Stimulated activated CD4-positive, alpha-beta T cell treated with anti-CD3 and anti-CD28 coated beads, TNF-alpha, amount 100 ng/mL, for 1 hour (primary cell): ENCODE data around the gene ZNF609.
"Not testable (repeated sequence)": the region's sequence is repeated elsewhere in the genome, so short reads cannot be mapped to it uniquely, and the experiment has no call there.

Experiments used
- DNase-seq, 3 donors: peaks; one replicate each; pipeline ENCODE4 v3.0.0-alpha.2; 2020; ENCODE audit warnings: low read depth in 3 of 3, low spot score in 1 of 3

The ZNF609 gene

DNA sequence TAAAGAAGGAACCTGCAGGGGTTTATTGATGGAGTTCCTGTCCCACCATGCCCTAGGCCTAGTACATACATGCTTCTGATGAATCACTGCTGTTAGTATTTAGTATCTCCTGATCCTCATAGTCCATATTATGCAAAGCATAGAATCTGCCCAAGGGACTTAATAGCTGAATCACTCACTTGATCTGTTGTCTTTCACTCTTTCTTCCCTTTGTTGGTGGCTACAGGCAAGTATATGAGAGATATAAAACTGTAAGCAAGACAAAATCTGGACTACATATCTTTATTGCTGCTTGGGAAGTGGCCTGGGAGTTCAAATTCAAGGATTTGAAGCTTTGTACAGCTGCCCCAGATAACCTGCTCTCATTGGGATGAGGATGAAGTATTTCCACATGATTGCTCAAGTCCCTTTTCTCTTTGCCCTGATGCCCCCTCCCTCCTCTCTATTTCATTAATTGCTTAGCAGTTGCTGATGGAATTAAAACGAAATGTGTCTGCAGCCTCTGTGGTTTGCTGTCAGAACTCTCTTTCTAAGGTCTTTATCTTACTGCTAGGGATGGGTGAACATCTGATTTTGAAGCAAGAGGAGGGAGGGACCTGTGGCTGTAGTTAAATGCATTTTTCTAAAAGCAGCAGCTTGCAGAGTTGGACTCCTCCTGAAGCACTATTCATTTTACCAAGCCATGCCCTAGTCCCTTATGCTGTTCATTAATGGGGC, 114.1 kb downstream of the ZNF609 start:
- DNase-seq, result no peak

DNA sequence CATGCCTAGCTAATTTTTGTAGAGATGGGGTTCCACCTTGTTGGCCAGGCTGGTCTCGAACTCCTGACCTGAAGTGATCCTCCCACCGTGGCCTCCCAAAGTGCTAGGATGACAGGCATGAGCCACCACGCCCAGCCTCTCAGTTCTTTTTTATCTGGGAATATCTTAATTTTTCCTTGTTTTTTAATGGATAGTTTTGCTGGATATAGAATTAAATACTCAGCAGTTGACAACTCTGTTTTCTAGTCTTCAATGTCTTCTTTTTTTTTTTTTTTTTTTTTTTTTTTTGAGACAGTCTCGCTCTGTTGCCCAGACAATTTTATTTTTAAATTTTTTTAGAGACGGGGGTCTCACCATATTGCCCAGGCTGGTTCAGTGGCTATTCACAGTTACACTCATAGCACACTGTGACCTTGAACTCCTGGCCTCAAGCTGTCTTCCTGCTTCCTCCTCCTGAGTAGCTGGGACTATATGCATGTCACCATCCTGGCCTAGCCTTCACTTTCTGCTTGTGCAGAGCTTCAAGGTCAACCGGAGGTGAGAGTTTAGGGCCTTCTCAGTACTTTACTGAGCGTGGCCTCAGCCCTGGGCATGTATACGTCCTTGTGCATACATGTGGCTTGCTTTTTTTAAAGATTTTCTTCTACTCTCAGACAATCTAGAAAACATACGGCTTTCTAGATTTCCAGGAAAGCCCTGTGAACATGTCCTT, 120.5 kb downstream of the ZNF609 start:
- DNase-seq, result no peak

GRCh38 chr15:64581408-64581761, 121.0 kb downstream of the ZNF609 start:
- no peak for DNase-seq

DNA sequence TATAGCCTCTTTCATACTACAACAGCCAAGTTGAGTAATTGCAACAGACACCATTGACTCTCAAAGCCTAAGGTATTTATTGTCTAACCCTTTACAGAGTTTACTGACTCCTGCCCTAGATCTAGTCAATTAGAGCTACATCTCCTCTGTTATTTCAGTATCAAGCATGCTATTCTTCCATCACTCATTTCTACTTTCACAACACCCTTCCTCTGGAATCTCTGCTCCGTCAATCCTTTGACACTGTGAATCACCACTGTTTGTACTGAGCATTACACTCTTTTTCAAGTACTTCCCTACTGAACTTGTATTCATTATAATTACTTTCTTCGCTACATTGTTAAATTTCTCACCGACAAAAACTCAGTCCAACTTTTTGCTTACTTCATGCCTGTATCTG, 121.8 kb downstream of the ZNF609 start:
- no peak for DNase-seq

- no peak for DNase-seq
Observed at GRCh38 chr15:64583519-64583918, 123.1 kb downstream of the ZNF609 start.

GRCh38 chr15:64583983-64584382, 123.6 kb downstream of the ZNF609 start:
- DNase-seq, result no peak

DNA sequence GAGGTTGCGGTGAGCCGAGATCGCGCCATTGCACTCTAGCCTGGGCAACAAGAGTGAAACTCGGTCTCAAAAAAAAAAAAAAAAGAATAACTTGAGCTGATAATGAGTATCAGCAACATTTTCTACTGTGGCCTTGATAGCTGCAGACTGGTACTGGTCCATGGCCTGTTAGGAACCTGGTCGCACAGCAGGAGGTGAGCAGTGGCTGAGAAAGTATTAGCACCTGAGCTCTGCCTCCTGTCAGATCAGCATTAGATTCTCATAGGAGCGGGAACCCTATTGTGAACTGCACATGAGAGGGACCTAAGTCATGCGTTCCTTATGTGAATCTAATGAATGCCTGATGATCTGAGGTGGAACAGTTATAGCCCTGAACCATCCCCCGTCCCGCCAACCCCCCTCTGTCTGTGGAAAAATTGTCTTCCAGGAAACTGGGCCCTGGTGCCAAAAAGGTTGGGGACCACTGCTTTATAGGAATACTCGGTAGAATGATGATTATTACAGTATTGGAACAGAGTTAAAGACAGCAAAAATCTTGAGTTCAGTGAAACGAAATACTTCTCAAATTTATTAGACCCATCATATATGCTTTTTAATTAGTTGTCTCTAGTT, 126.0 kb downstream of the ZNF609 start:
- no peak for DNase-seq

- DNase-seq, result no peak
Observed at GRCh38 chr15:64586984-64587383, 126.6 kb downstream of the ZNF609 start.

DNA sequence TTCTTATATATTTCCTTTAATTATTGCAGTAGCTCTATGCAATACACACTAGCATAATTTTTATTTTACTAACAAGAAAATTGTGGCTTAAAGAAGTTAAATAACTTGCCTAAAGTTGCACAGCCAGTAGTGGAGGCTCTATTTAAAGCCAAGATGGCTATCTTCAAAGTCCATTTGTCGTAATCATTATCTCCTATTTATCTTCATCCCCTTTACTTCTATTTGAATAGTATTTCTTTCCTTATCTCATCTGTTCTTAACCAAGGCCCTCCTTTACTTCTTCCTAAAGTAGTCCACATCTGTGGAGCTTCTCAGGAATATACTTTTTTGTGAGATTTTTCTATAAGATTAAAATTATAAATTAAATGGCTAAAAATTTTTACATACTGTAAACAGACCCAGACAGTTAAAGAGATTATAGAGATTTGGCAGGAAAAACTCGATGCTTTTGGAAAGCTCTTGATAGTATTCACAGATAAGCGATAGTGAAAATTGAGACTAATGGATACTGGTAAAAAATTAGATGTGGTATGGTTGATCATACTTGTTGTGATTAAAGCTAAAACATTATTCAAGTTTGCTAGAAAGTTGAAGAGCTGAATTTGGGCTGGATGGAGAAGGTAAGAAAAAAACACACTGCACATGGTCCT, 129.2 kb downstream of the ZNF609 start:
- DNase-seq, result no peak

DNA sequence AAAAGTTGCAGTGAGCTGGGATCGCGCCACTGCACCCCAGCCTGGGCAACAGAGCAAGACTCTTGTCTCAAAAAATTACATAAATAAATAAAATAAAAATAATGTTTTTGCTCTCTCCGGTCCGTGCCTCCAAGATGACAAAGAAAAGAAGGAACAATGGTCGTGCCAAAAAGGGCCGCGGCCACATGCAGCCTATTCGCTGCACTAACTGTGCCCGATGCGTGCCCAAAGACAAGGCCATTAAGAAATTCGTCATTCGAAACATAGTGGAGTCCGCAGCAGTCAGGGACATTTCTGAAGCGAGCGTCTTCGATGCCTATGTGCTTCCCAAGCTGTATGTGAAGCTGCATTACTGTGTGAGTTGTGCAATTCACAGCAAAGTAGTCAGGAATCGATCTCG, 132.5 kb downstream of the ZNF609 start:
- DNase-seq, result not testable (repeated sequence)

GRCh38 chr15:64596701-64597476, 136.5 kb downstream of the ZNF609 start:
- no peak for DNase-seq

DNA sequence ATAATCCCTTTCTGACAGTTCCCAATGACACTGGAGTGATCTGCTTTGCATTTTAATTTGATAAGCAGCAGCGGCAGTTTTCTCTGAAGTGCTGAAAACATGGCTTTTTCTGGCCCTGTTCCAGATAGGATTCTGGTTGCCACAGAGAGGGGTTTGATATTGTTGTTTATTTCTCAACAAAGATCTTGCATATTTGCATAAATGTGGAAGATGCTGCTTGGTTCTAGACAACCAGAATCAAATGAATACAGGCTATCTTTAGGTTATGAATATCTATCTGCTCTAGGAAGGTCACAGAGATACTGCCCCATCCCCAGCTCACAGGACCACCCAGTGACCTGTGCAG, 137.1 kb downstream of the ZNF609 start:
- no peak for DNase-seq

GRCh38 chr15:64599226-64599625, 138.8 kb downstream of the ZNF609 start:
- no peak for DNase-seq

DNA sequence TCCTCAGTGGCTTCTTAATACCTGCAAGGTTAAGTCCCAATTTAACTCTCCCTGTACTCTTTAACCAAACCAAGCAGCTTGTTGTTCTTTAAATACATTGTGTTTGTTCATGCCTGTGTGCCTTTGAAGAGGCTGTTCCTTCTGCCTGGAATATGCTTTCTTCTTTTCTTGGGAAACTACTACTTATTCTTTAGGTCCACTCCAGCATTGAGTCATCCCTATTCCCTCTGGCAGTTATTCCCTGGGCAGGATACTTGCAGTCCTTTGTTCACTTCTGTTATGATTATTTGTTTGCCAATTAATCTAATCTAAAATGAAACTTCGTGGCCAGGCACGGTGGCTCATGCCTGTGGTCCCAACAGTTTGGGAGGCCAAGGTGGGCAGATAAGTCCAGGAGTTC, 139.3 kb downstream of the ZNF609 start:
- no peak for DNase-seq

- DNase-seq, result no peak
Observed at GRCh38 chr15:64600794-64601193, 140.4 kb downstream of the ZNF609 start.

DNA sequence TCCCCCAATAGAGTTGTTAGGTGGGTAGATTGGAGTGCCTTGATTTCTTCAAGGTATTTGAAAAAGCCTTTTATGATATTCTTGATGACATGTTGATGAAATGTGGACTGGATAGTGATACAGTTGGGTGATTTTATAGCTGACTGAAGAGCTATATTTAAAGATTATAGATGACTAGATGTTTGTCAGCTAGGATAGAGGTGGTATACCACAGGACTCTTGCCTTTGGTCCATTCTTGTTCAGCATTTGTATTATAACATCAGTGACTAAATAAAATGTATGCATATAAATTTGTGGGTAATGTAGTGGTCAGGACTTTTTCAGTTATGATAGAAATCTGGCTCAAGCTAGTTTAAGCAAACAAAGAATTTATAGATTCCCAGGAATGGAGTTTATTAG, 143.9 kb downstream of the ZNF609 start:
- DNase-seq, result no peak

GRCh38 chr15:64607416-64607815, 147.0 kb downstream of the ZNF609 start:
- DNase-seq, result not testable (repeated sequence)

DNA sequence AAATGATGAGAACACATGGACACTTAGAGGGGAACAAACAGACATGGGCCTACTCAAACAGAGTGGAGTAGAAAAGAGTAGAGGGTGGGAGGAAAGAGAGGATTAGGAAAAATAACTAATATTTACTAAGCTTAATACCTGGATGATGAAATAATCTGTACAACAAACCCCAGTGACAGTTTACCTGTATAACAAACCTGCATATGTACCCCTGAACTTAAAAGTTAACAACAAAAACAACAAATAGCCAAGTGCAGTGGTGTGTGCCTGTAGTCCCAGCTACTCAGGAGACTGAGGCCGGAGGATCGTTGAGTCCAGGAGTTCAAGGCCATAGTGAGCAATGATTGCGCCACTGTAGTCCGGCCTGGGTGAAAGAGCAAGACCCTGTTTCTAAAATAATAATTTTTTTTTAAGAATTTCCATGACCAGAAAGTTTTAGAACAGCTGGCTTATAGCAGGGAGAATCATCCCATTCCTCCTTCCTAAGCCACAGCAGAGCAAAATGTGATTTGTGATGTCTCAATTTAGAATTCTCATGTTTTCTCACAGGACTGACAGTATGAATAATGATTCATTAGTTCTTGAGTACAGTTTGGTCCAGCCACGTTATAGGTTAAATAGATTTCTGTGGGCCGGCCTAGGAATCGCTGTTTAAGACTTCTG, 150.0 kb downstream of the ZNF609 start:
- DNase-seq, result no peak

DNA sequence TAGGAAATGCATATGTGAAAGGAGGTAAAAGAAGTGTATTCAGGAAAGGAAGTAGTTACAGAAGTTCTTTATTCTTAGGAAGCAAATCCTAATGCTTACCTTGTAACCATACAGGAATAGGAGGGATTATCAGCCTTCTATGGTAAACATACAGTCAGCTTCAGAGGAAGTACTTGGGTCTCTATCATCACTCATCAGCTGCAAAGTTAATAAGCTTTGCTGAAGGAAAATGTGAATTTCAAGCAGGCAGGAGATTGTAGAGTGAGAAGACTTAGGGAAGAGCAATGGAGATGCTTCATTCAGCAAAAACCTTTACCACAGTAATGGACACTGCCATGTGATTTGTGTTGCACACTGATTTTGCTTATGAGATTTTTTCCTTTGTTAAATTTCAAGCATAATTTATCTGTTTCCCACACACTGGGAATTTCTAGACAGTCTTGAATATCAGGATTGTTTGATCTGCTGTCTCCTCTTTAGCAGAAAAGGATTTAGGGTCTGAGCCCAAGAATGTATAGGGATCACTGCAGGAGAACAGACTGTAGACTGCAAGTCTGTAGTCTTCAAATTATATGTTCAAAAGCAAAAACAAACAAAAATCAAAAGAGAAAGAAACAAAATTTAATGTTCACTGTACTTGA, 150.8 kb downstream of the ZNF609 start:
- no peak for DNase-seq

DNA sequence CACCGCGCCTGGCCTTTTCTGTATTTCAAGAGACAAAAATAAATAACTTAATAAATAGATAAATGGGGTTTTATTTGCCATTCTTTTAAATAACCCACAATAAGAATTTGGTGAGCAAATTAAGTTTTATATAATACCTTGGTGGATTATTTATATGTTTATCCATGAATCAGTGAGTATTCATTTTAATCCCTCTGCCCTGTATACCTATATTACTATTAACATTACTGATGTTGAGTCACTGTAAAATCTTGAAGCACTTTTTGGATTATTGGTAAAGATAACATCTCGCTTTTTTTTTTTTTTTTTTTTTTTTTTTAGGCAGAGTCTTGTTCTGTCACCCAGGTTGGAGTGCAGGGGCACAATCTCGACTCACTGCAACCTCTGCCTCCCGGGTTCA, 154.1 kb downstream of the ZNF609 start:
- no peak for DNase-seq
